H9 (cell line): ENCODE results near the gene YBX3. TPM values are rescaled to one million over a fixed set of nuclear protein-coding genes. Genes with fewer than 3 reads are reported as not detected.

Experiments
- DNase-seq: peaks from one replicate; pipeline ENCODE4 v3.0.0-alpha.2; 2017
- H2AFZ ChIP-seq: one replicate; pipeline ENCODE4 v1.6.1; 2013; ENCODE audit warnings: mild to moderate bottlenecking, low read length, control low read depth, moderate library complexity
- H2AK5ac ChIP-seq: 2 replicates; pipeline ENCODE4 v1.6.1; 2013; ENCODE audit warnings: low read length, control low read depth, mixed read lengths; ENCODE audit not compliant: insufficient read length
- H2BK120ac ChIP-seq: one replicate; pipeline ENCODE4 v1.6.1; 2013; ENCODE audit warnings: low read depth, mild to moderate bottlenecking, low read length, control low read depth, inconsistent platforms; ENCODE audit not compliant: poor library complexity, severe bottlenecking
- H2BK12ac ChIP-seq: 2 replicates; pipeline ENCODE4 v1.6.1; 2013; ENCODE audit warnings: low read length, control low read depth, mixed read lengths, low read depth; ENCODE audit not compliant: insufficient read length
- H2BK15ac ChIP-seq: 2 replicates; pipeline ENCODE4 v1.6.1; 2013; ENCODE audit warnings: low read depth, low read length, control low read depth
- H2BK20ac ChIP-seq: one replicate; pipeline ENCODE4 v1.6.1; 2013; ENCODE audit warnings: low read depth, mild to moderate bottlenecking, low read length, control low read depth, inconsistent platforms; ENCODE audit not compliant: poor library complexity, severe bottlenecking
- H2BK5ac ChIP-seq: 2 replicates; pipeline ENCODE4 v1.6.1; 2013; ENCODE audit warnings: low read length, control low read depth, mixed read lengths; ENCODE audit not compliant: insufficient read length
- H3K14ac ChIP-seq: 2 replicates; pipeline ENCODE4 v1.6.1; 2013; ENCODE audit warnings: low read length, control low read depth; ENCODE audit not compliant: insufficient read depth
- H3K18ac ChIP-seq: 2 replicates; pipeline ENCODE4 v1.6.1; 2013; ENCODE audit warnings: low read depth, mild to moderate bottlenecking, mixed read lengths, low read length, control low read depth; ENCODE audit not compliant: insufficient read length
- H3K23ac ChIP-seq: 2 replicates; pipeline ENCODE4 v1.6.1; 2013; ENCODE audit warnings: low read length, control low read depth, mixed read lengths, low read depth; ENCODE audit not compliant: insufficient read length
- H3K23me2 ChIP-seq: 2 replicates; pipeline ENCODE4 v1.6.1; 2013; ENCODE audit warnings: low read depth, mild to moderate bottlenecking, mixed read lengths, low read length, control low read depth; ENCODE audit not compliant: insufficient read length, poor library complexity, severe bottlenecking
- H3K27ac ChIP-seq: 2 replicates; pipeline ENCODE4 v1.5.1; 2013; ENCODE audit warnings: low read length, control low read depth, mixed read lengths, low read depth; ENCODE audit not compliant: insufficient read length
- H3K27me3 ChIP-seq: 2 replicates; pipeline ENCODE4 v1.6.1; 2013; ENCODE audit warnings: low read length, control low read depth, inconsistent platforms; ENCODE audit not compliant: insufficient read depth
- H3K4ac ChIP-seq: 2 replicates; pipeline ENCODE4 v1.6.1; 2013; ENCODE audit warnings: low read depth, mild to moderate bottlenecking, control low read depth, inconsistent platforms, low read length, moderate library complexity
- H3K4me1 ChIP-seq: 2 replicates; pipeline ENCODE4 v1.6.1; 2013; ENCODE audit warnings: low read length, control low read depth, inconsistent platforms; ENCODE audit not compliant: insufficient read depth
- H3K4me2 ChIP-seq: 2 replicates; pipeline ENCODE4 v1.6.1; 2013; ENCODE audit warnings: low read length, control low read depth, mixed read lengths; ENCODE audit not compliant: insufficient read length, insufficient read depth
- H3K56ac ChIP-seq: 2 replicates; pipeline ENCODE4 v1.6.1; 2013; ENCODE audit warnings: low read depth, mild to moderate bottlenecking, mixed read lengths, low read length, control low read depth; ENCODE audit not compliant: insufficient read length
- H3K79me1 ChIP-seq: 2 replicates; pipeline ENCODE4 v1.6.1; 2013; ENCODE audit warnings: low read depth, mild to moderate bottlenecking, moderate library complexity, low read length, control low read depth, inconsistent platforms; ENCODE audit not compliant: insufficient read depth, poor library complexity, severe bottlenecking
- H3K79me2 ChIP-seq: 2 replicates; pipeline ENCODE4 v1.6.1; 2013; ENCODE audit warnings: low read length, control low read depth, inconsistent platforms; ENCODE audit not compliant: insufficient read depth
- H3K9ac ChIP-seq: 2 replicates; pipeline ENCODE4 v1.6.1; 2013; ENCODE audit warnings: low read length, control low read depth, mixed read lengths; ENCODE audit not compliant: insufficient read length; ENCODE audit errors: extremely low read depth
- H3K9me3 ChIP-seq: one replicate; pipeline ENCODE4 v1.6.1; 2013; ENCODE audit warnings: low read depth, low read length, inconsistent platforms; ENCODE audit not compliant: control insufficient read depth
- H3T11ph ChIP-seq: one replicate; pipeline ENCODE4 v1.6.1; 2013; ENCODE audit warnings: mild to moderate bottlenecking, low read length, control low read depth, inconsistent platforms
- H4K20me1 ChIP-seq: one replicate; pipeline ENCODE4 v1.6.1; 2013; ENCODE audit not compliant: control insufficient read depth, insufficient read length, insufficient read depth
- H4K5ac ChIP-seq: 2 replicates; pipeline ENCODE4 v1.6.1; 2013; ENCODE audit warnings: low read depth, mild to moderate bottlenecking, mixed read lengths, low read length, control low read depth; ENCODE audit not compliant: insufficient read length
- H4K8ac ChIP-seq: replicated peaks from 2 replicates; pipeline ENCODE4 v1.6.1; 2013; ENCODE audit warnings: low read length, control low read depth, mixed read lengths, low read depth; ENCODE audit not compliant: insufficient read length
- H4K91ac ChIP-seq: 2 replicates; pipeline ENCODE4 v1.6.1; 2013; ENCODE audit warnings: low read depth, mild to moderate bottlenecking, moderate library complexity, mixed read lengths, low read length, control low read depth; ENCODE audit not compliant: insufficient read length
- H3K27ac Mint-ChIP-seq, 3 experiments: 2 replicates in 2 of 3; 3 replicates in 1 of 3; pipeline ENCODE4 v1.8.0; 2020 to 2021; ENCODE audit warnings: mixed read lengths in 3 of 3, mild to moderate bottlenecking in 1 of 3, moderate library complexity in 1 of 3
- H3K27me3 Mint-ChIP-seq: 2 replicates; pipeline ENCODE4 v1.8.0; 2021; ENCODE audit warnings: low read depth, mild to moderate bottlenecking, moderate library complexity, mixed read lengths
- H3K36me3 Mint-ChIP-seq, 3 experiments: 2 replicates in 2 of 3; 3 replicates in 1 of 3; pipeline ENCODE4 v1.8.0; 2020 to 2021; ENCODE audit warnings: low read depth in 3 of 3, mixed read lengths in 3 of 3; ENCODE audit not compliant: insufficient read depth in 1 of 3
- H3K4me1 Mint-ChIP-seq, 2 experiments: 2 replicates each; pipeline ENCODE4 v1.8.0; 2020; ENCODE audit warnings: mixed read lengths in 2 of 2
- H3K4me3 Mint-ChIP-seq, 2 experiments: 2 replicates in 1 of 2; 3 replicates in 1 of 2; pipeline ENCODE4 v1.8.0; 2020 to 2021; ENCODE audit warnings: mild to moderate bottlenecking in 2 of 2, mixed read lengths in 2 of 2, moderate library complexity in 1 of 2
- H3K9me3 Mint-ChIP-seq, 2 experiments: 2 replicates in 1 of 2; 3 replicates in 1 of 2; pipeline ENCODE4 v1.8.0; 2020; ENCODE audit warnings: mild to moderate bottlenecking in 2 of 2, mixed read lengths in 2 of 2, moderate library complexity in 1 of 2
- WGBS: extraction: QIAGEN DNeasy Blood & Tissue Kit; methylation state at CpG from one replicate; pipeline ENCODE4 v1.1.7; 2013; ENCODE audit warnings: missing lambda C conversion rate, low lambda C conversion rate, mixed read lengths; ENCODE audit not compliant: insufficient read length; ENCODE audit errors: extremely low coverage; 5-methylcytosine and 5-hydroxymethylcytosine counted together
- total RNA-seq: library from RNA; stranded (reverse); gene quantifications from 2 replicates; pipeline ENCODE4 v1.2.1, GENCODE V29; 2021
- TF ChIP-seq, protein P1 (sequence below): fragments of 200-600 bp; sonication (generic); conservative IDR thresholded peaks from 3 replicates; pipeline ENCODE4 v1.8.0; 2021; ENCODE audit warnings: antibody characterized with exemption, mild to moderate bottlenecking

Gene YBX3
- total RNA-seq, 1 experiment from 2014 or later = 343 TPM

DNA sequence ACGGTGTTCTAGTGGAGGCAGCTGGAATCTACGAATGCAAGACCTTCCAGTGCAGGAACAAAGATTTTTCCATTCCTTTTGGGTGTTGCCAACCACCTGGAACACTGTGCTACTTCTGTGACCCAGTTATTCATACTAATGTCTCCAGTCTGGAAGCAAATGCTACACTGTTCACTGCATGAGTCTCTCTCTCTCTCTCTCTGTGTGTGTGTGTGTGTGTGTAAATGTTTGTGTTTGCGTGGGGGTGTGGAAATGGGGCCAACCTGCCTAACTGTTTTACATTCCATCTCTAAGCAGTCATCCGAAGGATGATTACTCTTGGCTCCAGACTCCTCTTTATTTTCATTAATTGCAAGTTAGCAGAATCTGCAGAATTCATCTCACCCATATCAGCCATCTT lies 29.9 kb upstream of the YBX3 start:
- no peaks in the 10 kb centered on the region for H3K79me2 ChIP-seq
- H2AFZ ChIP-seq = no peak overlapping the region
- no peak overlapping the region for H4K8ac ChIP-seq
- peaks cover 23% of the 10 kb centered on the region in 2 experiments for H3K9me3 Mint-ChIP-seq
- H3K9ac ChIP-seq = no peak overlapping the region
- H4K91ac ChIP-seq = no peak overlapping the region
- H3K23ac ChIP-seq = no peak overlapping the region
- peaks cover 2% of the 10 kb centered on the region for H3K23me2 ChIP-seq
- H2AK5ac ChIP-seq = no peak overlapping the region
- no peak overlapping the region for H2BK12ac ChIP-seq
- H3K4me1 Mint-ChIP-seq = peaks cover 0 to 2% of the 10 kb centered on the region in 2 experiments; a peak in 2 of 4 replicates
- H3K4me3 Mint-ChIP-seq = no peak overlapping the region
- H3K4ac ChIP-seq = no peak overlapping the region
- peaks cover 11 to 14% (median 12%) of the 10 kb centered on the region in 3 experiments for H3K36me3 Mint-ChIP-seq
- H2BK20ac ChIP-seq = no peak overlapping the region
- no peak overlapping the region for H3T11ph ChIP-seq
- DNase-seq = no peak
- no peaks in the 10 kb centered on the region for H4K20me1 ChIP-seq
- TF ChIP-seq, protein P1, sequence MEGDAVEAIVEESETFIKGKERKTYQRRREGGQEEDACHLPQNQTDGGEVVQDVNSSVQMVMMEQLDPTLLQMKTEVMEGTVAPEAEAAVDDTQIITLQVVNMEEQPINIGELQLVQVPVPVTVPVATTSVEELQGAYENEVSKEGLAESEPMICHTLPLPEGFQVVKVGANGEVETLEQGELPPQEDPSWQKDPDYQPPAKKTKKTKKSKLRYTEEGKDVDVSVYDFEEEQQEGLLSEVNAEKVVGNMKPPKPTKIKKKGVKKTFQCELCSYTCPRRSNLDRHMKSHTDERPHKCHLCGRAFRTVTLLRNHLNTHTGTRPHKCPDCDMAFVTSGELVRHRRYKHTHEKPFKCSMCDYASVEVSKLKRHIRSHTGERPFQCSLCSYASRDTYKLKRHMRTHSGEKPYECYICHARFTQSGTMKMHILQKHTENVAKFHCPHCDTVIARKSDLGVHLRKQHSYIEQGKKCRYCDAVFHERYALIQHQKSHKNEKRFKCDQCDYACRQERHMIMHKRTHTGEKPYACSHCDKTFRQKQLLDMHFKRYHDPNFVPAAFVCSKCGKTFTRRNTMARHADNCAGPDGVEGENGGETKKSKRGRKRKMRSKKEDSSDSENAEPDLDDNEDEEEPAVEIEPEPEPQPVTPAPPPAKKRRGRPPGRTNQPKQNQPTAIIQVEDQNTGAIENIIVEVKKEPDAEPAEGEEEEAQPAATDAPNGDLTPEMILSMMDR = no peak
- no peaks in the 10 kb centered on the region for H3K27me3 Mint-ChIP-seq
- no peak overlapping the region for H3K4me2 ChIP-seq
- no peaks in the 10 kb centered on the region for H3K4me1 ChIP-seq
- no CpG with 5 or more reads among the region's 4 CpGs for WGBS
- H4K5ac ChIP-seq = no peak overlapping the region
- H3K14ac ChIP-seq = no peak overlapping the region
- no peak overlapping the region for H2BK120ac ChIP-seq
- H3K27ac ChIP-seq = no peak overlapping the region
- H3K56ac ChIP-seq = no peak overlapping the region
- no peak overlapping the region for H3K27ac Mint-ChIP-seq
- no peak overlapping the region for H3K18ac ChIP-seq
- H2BK15ac ChIP-seq = no peak overlapping the region
- H2BK5ac ChIP-seq = no peak overlapping the region
- no peaks in the 10 kb centered on the region for H3K79me1 ChIP-seq
- no peaks in the 10 kb centered on the region for H3K27me3 ChIP-seq
- H3K9me3 ChIP-seq = no peaks in the 10 kb centered on the region
